Kidney (tissue), 14 donors: ENCODE results near the gene ICOS. TPM values are rescaled to one million over a fixed set of nuclear protein-coding genes. Genes with fewer than 3 reads are reported as not detected.

Source experiments
- DNase-seq, 5 donors: peaks; one replicate each; pipeline ENCODE4 v3.0.0-alpha.2; 2013 to 2020
- FAIRE-seq: peaks from 2 replicates; lab custom pipeline; 2012; peaks lifted over from hg19 to GRCh38; lab: Jason Lieb, UNC
- H3K27ac ChIP-seq, 2 donors: one replicate each; pipeline ENCODE4 v1.7.0; 2013; ENCODE audit warnings: low read depth in 2 of 2, low read length in 2 of 2, inconsistent platforms in 1 of 2
- H3K27me3 ChIP-seq: one replicate; pipeline ENCODE4 v1.7.1; 2013; ENCODE audit warnings: low read length, inconsistent platforms; ENCODE audit not compliant: control insufficient read depth, insufficient read depth
- H3K36me3 ChIP-seq, 3 donors: one replicate each; pipeline versions ENCODE4 v1.7.0 to v1.7.1; 2013; ENCODE audit warnings: low read length in 3 of 3, control low read depth in 1 of 3, inconsistent platforms in 1 of 3; ENCODE audit not compliant: insufficient read depth in 3 of 3, control insufficient read depth in 2 of 3
- H3K4me1 ChIP-seq, 3 donors: one replicate each; pipeline versions ENCODE4 v1.7.0 to v1.7.1; 2013; ENCODE audit warnings: low read length in 3 of 3, inconsistent platforms in 1 of 3, low read depth in 1 of 3; ENCODE audit not compliant: control insufficient read depth in 2 of 3, insufficient read depth in 2 of 3
- H3K4me3 ChIP-seq, 3 donors: one replicate each; pipeline versions ENCODE4 v1.7.0 to v1.8.1; 2013; ENCODE audit warnings: low read length in 3 of 3, control low read depth in 1 of 3, inconsistent platforms in 1 of 3
- H3K9ac ChIP-seq, 3 donors: one replicate each; pipeline versions ENCODE4 v1.7.0 to v1.7.1; 2013; ENCODE audit warnings: low read length in 3 of 3, control low read depth in 1 of 3, inconsistent platforms in 1 of 3
- H3K9me3 ChIP-seq, 3 donors: one replicate each; pipeline versions ENCODE4 v1.7.0 to v1.7.1; 2013; ENCODE audit warnings: low read length in 3 of 3, control low read depth in 1 of 3, inconsistent platforms in 1 of 3; ENCODE audit not compliant: control insufficient read depth in 2 of 3, insufficient read depth in 1 of 3
- intact Hi-C: fragments of 100-400 bp; cut with DNase I; formaldehyde crosslinking; loops from one replicate; pipeline ENCODE4 v1.11.1; 2022
- polyA plus RNA-seq: library from polyadenylated mRNA; stranded (reverse); fragments of 350-450 nt; fragmentation: Illumina TruSeq; extraction: RNeasy Lipid Tissue Mini Kit (QIAGEN cat#74804); gene quantifications from one replicate; pipeline ENCODE4 v1.2.3, GENCODE V29; 2014; ENCODE audit warnings: low read depth, low replicate concordance; ENCODE audit not compliant: insufficient read depth
- total RNA-seq: library from RNA; stranded (reverse); fragmentation: NEBNext Ultra II Directional; extraction: Animal tissue kit (Norgen Biotek cat#: 25700); gene quantifications from one replicate; pipeline ENCODE4 v1.2.1, GENCODE V29; 2021
- TF ChIP-seq, protein P1 (sequence below): IDR thresholded peaks from 3 replicates; pipeline ENCODE4 v1.5.1; 2012; ENCODE audit warnings: mild to moderate bottlenecking, moderate library complexity, borderline replicate concordance; ENCODE audit not compliant: insufficient read depth; ENCODE audit errors: extremely low read depth
- donor health status: control.
- donor health status: control.
- donor health status: control.
- donor health status: control.
- donor health status: control.
- donor health status: DM: yes; HTN: yes; CAD: no.
- donor health status: Normal renal cell carcinoma (clear cell type).

The ICOS gene
- total and polyA plus RNA-seq, 2 donors from 2014 or later: 0.85 TPM; not detected in 1

DNA sequence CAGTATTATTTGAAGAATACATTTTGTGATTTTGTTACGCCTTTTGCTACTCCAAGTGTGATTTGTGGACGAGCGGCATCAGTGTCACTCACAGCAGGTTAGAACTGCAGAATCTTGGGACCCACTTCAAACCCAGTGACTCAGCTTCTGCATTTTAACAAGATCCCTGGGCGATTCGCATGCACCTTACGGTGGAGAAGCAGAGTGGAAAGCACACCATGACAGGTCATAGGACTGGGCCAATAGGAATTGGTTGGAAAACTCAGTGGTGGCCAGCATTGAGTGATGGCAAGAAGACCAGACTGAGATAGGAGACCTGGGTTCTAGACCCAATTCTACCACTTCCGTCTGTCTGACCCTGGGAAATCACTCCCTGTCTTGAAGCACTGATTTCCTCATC lies 42.7 kb upstream of the ICOS start:
- intact Hi-C loops: no loop called here
- DNase-seq (no peak), FAIRE-seq (no peak)
- Histone ChIP-seq H3K4me1 (no peaks in the 10 kb centered on the region), H3K9me3 (no peaks in the 10 kb centered on the region), H3K36me3 (no peaks in the 10 kb centered on the region), H3K4me3 (no peak overlapping the region), H3K27ac (no peak overlapping the region), H3K9ac (no peak overlapping the region), H3K27me3 (no peaks in the 10 kb centered on the region)
- TF ChIP-seq, protein P1, sequence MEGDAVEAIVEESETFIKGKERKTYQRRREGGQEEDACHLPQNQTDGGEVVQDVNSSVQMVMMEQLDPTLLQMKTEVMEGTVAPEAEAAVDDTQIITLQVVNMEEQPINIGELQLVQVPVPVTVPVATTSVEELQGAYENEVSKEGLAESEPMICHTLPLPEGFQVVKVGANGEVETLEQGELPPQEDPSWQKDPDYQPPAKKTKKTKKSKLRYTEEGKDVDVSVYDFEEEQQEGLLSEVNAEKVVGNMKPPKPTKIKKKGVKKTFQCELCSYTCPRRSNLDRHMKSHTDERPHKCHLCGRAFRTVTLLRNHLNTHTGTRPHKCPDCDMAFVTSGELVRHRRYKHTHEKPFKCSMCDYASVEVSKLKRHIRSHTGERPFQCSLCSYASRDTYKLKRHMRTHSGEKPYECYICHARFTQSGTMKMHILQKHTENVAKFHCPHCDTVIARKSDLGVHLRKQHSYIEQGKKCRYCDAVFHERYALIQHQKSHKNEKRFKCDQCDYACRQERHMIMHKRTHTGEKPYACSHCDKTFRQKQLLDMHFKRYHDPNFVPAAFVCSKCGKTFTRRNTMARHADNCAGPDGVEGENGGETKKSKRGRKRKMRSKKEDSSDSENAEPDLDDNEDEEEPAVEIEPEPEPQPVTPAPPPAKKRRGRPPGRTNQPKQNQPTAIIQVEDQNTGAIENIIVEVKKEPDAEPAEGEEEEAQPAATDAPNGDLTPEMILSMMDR: no peak

DNA sequence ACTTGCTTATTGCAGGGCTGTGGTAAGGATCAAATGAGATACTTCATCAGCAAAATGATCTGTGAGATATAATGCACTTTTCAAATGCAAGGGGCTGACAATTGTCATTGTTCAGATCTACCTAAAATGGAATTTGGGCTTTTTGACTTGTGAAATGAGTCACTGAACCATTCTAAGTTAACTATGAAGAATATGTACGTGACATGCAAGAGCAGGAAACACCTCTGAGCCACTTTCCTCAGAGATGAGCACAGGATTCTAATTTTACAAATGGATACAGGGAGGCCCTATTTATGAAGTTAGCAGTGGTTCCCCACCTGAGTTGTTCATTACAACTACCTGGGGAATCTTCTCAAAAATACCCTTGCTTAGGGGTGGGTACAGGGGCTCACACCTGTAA lies 42.3 kb upstream of the ICOS start:
- Histone ChIP-seq H3K27ac (no peak overlapping the region), H3K27me3 (no peaks in the 10 kb centered on the region), H3K4me3 (no peak overlapping the region), H3K36me3 (no peaks in the 10 kb centered on the region), H3K9ac (no peak overlapping the region), H3K9me3 (no peaks in the 10 kb centered on the region), H3K4me1 (no peaks in the 10 kb centered on the region)
- no peak for DNase-seq
- no peak for FAIRE-seq
- intact Hi-C loops: no loop called here
- TF ChIP-seq, protein P1: no peak

DNA sequence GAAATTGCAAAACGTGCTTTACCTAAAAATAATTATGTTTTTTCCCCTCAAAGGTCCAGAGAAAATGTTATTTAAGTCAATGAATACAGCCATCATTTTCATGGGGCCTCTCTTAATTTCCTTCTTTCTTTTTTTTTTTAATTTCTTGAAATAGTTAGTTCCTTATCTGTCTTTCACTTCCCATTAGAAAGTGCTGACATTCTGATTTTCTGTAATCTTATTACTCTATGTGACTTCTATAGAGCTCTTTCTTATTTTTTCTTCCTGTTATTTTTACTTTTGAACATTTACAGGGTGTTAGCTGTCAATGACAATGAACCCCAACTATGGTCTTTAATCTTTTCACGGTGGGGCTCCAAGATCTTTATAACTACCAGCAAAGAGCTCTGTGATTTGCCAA lies 39.0 kb upstream of the ICOS start:
- H3K27ac ChIP-seq: no peak overlapping the region
- FAIRE-seq: no peak
- intact Hi-C loops: no loop called here

DNA sequence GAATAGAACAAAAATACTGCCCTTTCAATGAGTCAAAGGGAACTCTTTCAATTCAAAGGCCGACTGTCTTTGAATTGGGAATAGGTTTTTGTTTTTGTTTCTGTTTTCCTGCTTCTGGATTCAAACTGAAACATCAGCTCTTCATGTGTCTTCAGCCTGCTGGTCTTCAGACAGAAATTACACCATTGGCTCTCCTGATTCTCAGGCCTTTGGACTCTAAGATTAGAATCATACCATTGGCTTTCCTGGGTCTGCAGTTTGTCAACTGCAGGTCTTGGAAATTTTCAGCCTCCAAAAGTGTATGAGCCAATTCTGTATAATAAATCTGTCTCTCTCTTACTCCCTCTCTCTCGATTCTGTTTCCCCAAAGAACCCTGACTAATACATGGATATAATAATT lies 37.9 kb upstream of the ICOS start:
- TF ChIP-seq, protein P1: no peak
- Histone ChIP-seq H3K4me1 (no peaks in the 10 kb centered on the region), H3K9ac (no peak overlapping the region), H3K4me3 (no peak overlapping the region), H3K27ac (no peak overlapping the region), H3K27me3 (no peaks in the 10 kb centered on the region), H3K36me3 (no peaks in the 10 kb centered on the region), H3K9me3 (peaks cover 0 to 14% (median 0%) of the 10 kb centered on the region in 3 donors)
- intact Hi-C loops: no loop called here
- FAIRE-seq (no peak), DNase-seq (no peak)

More for the DNA sequence above, 39.0 kb upstream of the ICOS start:
- Histone ChIP-seq H3K36me3 (no peaks in the 10 kb centered on the region), H3K4me1 (no peaks in the 10 kb centered on the region), H3K9ac (no peak overlapping the region), H3K4me3 (no peak overlapping the region), H3K9me3 (peaks cover 0 to 12% (median 0%) of the 10 kb centered on the region in 3 donors), H3K27me3 (no peaks in the 10 kb centered on the region)
- DNase-seq: no peak
- TF ChIP-seq, protein P1: no peak
